OCI-LY1 (cell line): ENCODE data around the gene XRCC2.

ENCODE experiments used
- CTCF ChIP-seq: fragments of 200-600 bp; sonication (generic), shearing (Covaris generic); IDR thresholded peaks from 2 replicates; pipeline ENCODE4 v1.5.1; 2017; ENCODE audit warnings: mild to moderate bottlenecking, antibody characterized with exemption, low read length, moderate library complexity, mixed read lengths
- EZH2 ChIP-seq: fragments of 200-600 bp; sonication (generic), shearing (Covaris generic); IDR thresholded peaks from 2 replicates; pipeline ENCODE4 v1.8.0; 2017; ENCODE audit warnings: borderline replicate concordance, mixed run types, mild to moderate bottlenecking, antibody characterized with exemption, low read length, moderate library complexity, mixed read lengths

- TF ChIP-seq CTCF (no peak), EZH2 (no peak)
Observed at GRCh38 chr7:152624228-152624627, 51.7 kb downstream of the XRCC2 start.
